Fibroblast of skin of right quadriceps (primary cell): ENCODE results near the gene TMC4.

ENCODE experiments used
- DNase-seq: peaks from one replicate; pipeline ENCODE4 v3.0.0-alpha.2; 2013

The TMC4 gene

GRCh38 chr19:54127688-54128440 lies 45.1 kb downstream of the TMC4 start:
- DNase-seq = no peak

- DNase-seq = no peak
These were observed 47.2 kb downstream of the TMC4 start for GRCh38 chr19:54125713-54126112.

GRCh38 chr19:54124393-54124792 lies 48.6 kb downstream of the TMC4 start:
- DNase-seq = no peak

- no peak for DNase-seq
These were observed 49.3 kb downstream of the TMC4 start for GRCh38 chr19:54123682-54124081.

DNA sequence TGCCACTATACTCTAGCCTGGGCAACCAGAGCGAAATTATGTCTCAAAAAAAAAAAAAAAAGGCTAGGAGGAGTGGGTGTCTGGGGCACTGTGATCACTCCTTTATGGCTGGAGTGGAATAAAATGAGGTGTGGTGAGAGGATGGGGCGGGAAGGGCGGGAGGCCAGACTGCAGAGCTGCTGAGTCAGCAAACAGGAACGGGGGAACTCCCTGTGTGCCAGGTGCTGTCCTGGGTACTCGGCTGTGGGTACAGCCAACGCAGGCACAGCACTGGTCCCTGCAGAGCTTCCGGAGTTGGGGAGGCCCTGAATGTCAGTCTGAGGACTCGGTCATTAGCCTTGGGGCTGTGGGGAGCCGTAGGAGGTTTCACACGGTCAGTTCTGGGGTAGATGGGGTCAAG lies 51.7 kb downstream of the TMC4 start:
- DNase-seq = no peak

DNA sequence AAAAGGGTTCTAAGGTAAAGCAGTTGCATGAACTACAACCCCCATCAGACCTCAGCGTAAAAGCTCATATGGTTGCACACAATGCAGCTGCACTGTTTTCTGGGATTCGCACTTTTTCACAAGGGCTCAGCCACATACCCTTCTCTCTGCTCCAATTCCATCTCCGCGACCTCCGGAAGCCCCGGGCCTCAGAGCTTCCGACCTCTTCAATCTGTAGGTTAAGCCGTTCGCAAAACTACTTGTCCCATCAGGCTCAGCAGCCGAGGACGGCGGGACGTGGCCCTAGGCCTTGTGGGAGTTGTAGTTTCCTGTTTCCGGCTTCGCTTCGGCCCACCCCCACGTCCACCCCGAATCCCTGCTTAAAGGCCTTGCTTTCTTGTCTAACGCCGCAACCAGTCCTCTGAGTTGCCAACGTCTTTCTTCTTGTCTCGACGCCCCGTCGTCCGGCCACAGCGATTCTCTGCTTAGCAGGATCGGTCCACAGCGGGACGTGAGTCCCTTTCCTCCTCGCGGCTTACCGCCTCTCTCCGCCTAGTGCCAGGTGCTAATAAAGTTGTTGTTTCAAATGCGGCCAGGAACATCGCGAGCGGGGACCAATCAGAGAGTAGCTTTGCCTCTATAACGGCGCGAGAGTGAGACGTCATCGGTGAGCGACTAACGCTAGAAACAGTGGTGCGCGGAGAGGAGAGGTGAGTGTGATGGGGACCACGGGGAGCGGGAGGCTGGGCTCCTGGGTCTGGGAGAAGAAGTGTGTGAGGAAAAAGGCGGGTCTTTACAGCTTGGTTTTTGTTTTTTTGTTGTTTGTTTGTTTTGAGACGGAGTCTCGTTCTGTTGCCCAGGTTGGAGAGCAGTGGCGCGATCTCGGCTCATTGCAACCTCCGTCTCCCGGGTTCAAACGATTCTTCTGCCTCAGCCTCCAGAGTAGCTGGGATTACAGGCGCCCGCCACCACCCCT lies 57.6 kb downstream of the TMC4 start, which contains the start of the genes PRPF31 and TFPT:
Gene PRPF31 (plus strand): TSS at position 646 of the 955 bp plus-strand sequence. CDS start 2,525 bp downstream, outside the sequence.
Gene TFPT (minus strand): TSS at position 549 of the 955 bp plus-strand sequence. CDS start 388 bp downstream, at position 161.
- peak; percentile 98 for DNase-seq

GRCh38 chr19:54114340-54115108 lies 58.4 kb downstream of the TMC4 start:
- no peak for DNase-seq
